OCI-M2 (cell line): Measurements from ENCODE around the gene LALBA.
"Not testable (repeated sequence)": the region's sequence is repeated elsewhere in the genome, so short reads cannot be mapped to it uniquely, and the experiment has no call there.

Source experiments
- DNase-seq: peaks from one replicate; lab custom pipeline; 2025; ENCODE audit not compliant: unreplicated experiment; lab: John Stamatoyannopoulos, UW

LALBA gene

GRCh38 chr12:48532601-48533000 is 37.2 kb downstream of the LALBA start:
- DNase-seq: no peak

GRCh38 chr12:48527891-48528670 is 41.8 kb downstream of the LALBA start:
- no peak for DNase-seq

GRCh38 chr12:48525332-48525731 is 44.5 kb downstream of the LALBA start, which contains the start of gene OR8S1:
TSS of gene OR8S1 (plus strand) at chr12:48525632. CDS start at chr12:48525632, 0 bp downstream.
- no peak for DNase-seq

GRCh38 chr12:48520381-48520780 is 49.5 kb downstream of the LALBA start:
- not testable (repeated sequence) for DNase-seq
